MCF 10A (cell line): ENCODE data around the gene PIEZO1. TPM values are rescaled to one million over a fixed set of nuclear protein-coding genes. Genes with fewer than 3 reads are reported as not detected.

Experiments
- BruUV-seq: library from RNA; stranded (reverse); fragments of 400-500 nt; replicated peaks from 2 replicates; lab custom pipeline; 2021; lab: Mats Ljungman, UMichigan
- CTCF ChIA-PET: fragments of 300-600 bp; sonication (Branson Sonifier 250); formaldehyde crosslinking; extraction: SDS; loops from one replicate; lab custom pipeline; 2021; ENCODE audit warnings: antibody characterized with exemption, inconsistent platforms; lab: Yijun Ruan, JAX
- POLR2A ChIA-PET: fragments of 300-600, 350-650 bp; sonication (Branson Sonifier 250); formaldehyde crosslinking; extraction: SDS; loops from one replicate; lab custom pipeline; 2020; ENCODE audit warnings: antibody characterized with exemption, inconsistent platforms; lab: Yijun Ruan, JAX
- DNase-seq: peaks from one replicate; pipeline ENCODE4 v3.0.0-alpha.2; 2018; ENCODE audit not compliant: unreplicated experiment
- H3K27ac Mint-ChIP-seq: one replicate; pipeline ENCODE4 v1.8.0; 2022; ENCODE audit warnings: mild to moderate bottlenecking, low read depth, mixed read lengths; ENCODE audit not compliant: unreplicated experiment
- H3K27me3 Mint-ChIP-seq: one replicate; pipeline ENCODE4 v1.8.0; 2022; ENCODE audit warnings: mixed read lengths; ENCODE audit not compliant: insufficient read depth, unreplicated experiment
- H3K36me3 Mint-ChIP-seq: one replicate; pipeline ENCODE4 v1.8.0; 2022; ENCODE audit warnings: mild to moderate bottlenecking, moderate library complexity, mixed read lengths; ENCODE audit not compliant: insufficient read depth, unreplicated experiment
- H3K4me1 Mint-ChIP-seq: one replicate; pipeline ENCODE4 v1.8.0; 2022; ENCODE audit warnings: mixed read lengths; ENCODE audit not compliant: insufficient read depth, unreplicated experiment
- H3K4me3 Mint-ChIP-seq: one replicate; pipeline ENCODE4 v1.8.0; 2022; ENCODE audit warnings: mild to moderate bottlenecking, moderate library complexity, mixed read lengths; ENCODE audit not compliant: unreplicated experiment
- H3K9me3 Mint-ChIP-seq: one replicate; pipeline ENCODE4 v1.8.0; 2022; ENCODE audit warnings: mixed read lengths; ENCODE audit not compliant: unreplicated experiment
- CTCF ChIP-seq: fragments of 200-600 bp; IDR thresholded peaks from one replicate; pipeline ENCODE4 v1.8.0; 2022; ENCODE audit warnings: antibody characterized with exemption, mild to moderate bottlenecking; ENCODE audit not compliant: unreplicated experiment
- intact Hi-C: fragments of 100-400 bp; cut with micrococcal nuclease; formaldehyde crosslinking; loops from 2 replicates; pipeline ENCODE4 v1.14.1; 2022
- total RNA-seq: library from RNA; stranded (reverse); gene quantifications from 2 replicates; pipeline ENCODE4 v1.2.3, GENCODE V29; 2022

Gene PIEZO1
- total RNA-seq, 1 experiment from 2014 or later, result 193 TPM

- intact Hi-C loops, result loop anchor here (1.0 to 2.0 kb wide), 2 partner anchors 28 to 41 kb away; no protein-coding TSS in a partner anchor
- peak; percentile 43 for DNase-seq
- Mint-ChIP-seq H3K27ac (peak overlapping the region; percentile 83), H3K4me3 (peak overlapping the region; percentile 68), H3K27me3 (no peaks in the 10 kb centered on the region), H3K9me3 (no peaks in the 10 kb centered on the region), H3K4me1 (peaks cover 25% of the 10 kb centered on the region), H3K36me3 (no peaks in the 10 kb centered on the region)
- POLR2A ChIA-PET, result interaction anchor here (0.6 to 5.3 kb wide), 18 partner anchors 10 to 780 kb away, joined by 3 to 57 read pairs (median 5); partner anchors contain the start of genes CDT1, ZC3H18 and ZNF778
- no peak for TF ChIP-seq CTCF
- CTCF ChIA-PET, result interaction anchor here (0.6 to 6.0 kb wide), 9 partner anchors 11 to 383 kb away, joined by 3 to 61 read pairs (median 4); no protein-coding TSS in a partner anchor
- TSS peak; percentile 35 for BruUV-seq
Measured at GRCh38 chr16:88783391-88784073, 1.5 kb downstream of the PIEZO1 start.

GRCh38 chr16:88782454-88783390, 2.3 kb downstream of the PIEZO1 start:
- Mint-ChIP-seq H3K27me3 (no peaks in the 10 kb centered on the region), H3K9me3 (no peaks in the 10 kb centered on the region), H3K36me3 (no peaks in the 10 kb centered on the region), H3K27ac (peak overlapping the region; percentile 83), H3K4me1 (peaks cover 25% of the 10 kb centered on the region), H3K4me3 (peak overlapping the region; percentile 68)
- ChIA-PET CTCF (interaction anchor here (0.6 to 6.0 kb wide), 13 partner anchors 9 to 316 kb away, joined by 3 to 61 read pairs (median 4); no protein-coding TSS in a partner anchor), POLR2A (interaction anchor here (0.6 to 5.3 kb wide), 22 partner anchors 11 to 1090 kb away, joined by 3 to 57 read pairs (median 4); partner anchors contain the start of genes APRT, CDT1, TCF25 and ZC3H18)
- no TSS peak for BruUV-seq
- peak; percentile 90 for DNase-seq
- no peak for TF ChIP-seq CTCF
- intact Hi-C loops, result loop anchor here (1.0 to 2.0 kb wide), 2 partner anchors 27 to 40 kb away; no protein-coding TSS in a partner anchor

- BruUV-seq, result no TSS peak
- no peaks in the 10 kb centered on the region for H3K27me3 Mint-ChIP-seq
- peak overlapping the region; percentile 83 for H3K27ac Mint-ChIP-seq
- ChIA-PET CTCF (interaction anchor here (0.6 to 6.0 kb wide), 13 partner anchors 7 to 507 kb away, joined by 3 to 61 read pairs (median 3); no protein-coding TSS in a partner anchor), POLR2A (interaction anchor here (0.6 to 5.3 kb wide), 15 partner anchors 10 to 436 kb away, joined by 3 to 57 read pairs (median 4); partner anchors contain the start of genes APRT, CDT1, ZC3H18 and ZNF778)
- no peaks in the 10 kb centered on the region for H3K9me3 Mint-ChIP-seq
- H3K36me3 Mint-ChIP-seq, result peaks cover 8% of the 10 kb centered on the region
- intact Hi-C loops, result loop anchor here (2.0 kb wide), 1 partner anchor 39 kb away; no protein-coding TSS in a partner anchor
- DNase-seq, result no peak
- peak overlapping the region; percentile 68 for H3K4me3 Mint-ChIP-seq
- H3K4me1 Mint-ChIP-seq, result peaks cover 28% of the 10 kb centered on the region
- no peak for TF ChIP-seq CTCF
Measured at GRCh38 chr16:88781140-88782077, 3.6 kb downstream of the PIEZO1 start.
